ENCODE data around the gene MSL1. TPM values are rescaled to one million over a fixed set of nuclear protein-coding genes. Genes with fewer than 3 reads are reported as not detected.

Gene MSL1
- total and polyA plus RNA-seq, 12 donors: 47.8 to 143 (median 72.1) TPM

DNA sequence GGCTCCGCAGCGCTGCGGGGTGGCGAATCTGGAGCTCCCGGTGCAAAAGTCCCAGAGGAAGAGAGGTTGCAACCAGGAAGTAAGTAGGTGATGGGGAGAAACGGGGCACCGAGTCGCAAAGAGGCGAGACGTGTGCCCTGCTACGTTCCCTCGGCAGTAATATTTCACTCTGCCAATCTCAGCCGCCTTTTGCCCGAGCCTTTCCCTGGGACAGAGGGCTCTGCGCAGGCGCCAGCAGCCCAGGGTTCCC lies 21.4 kb upstream of the MSL1 start, which contains the start of gene NR1D1:
Gene NR1D1 (minus strand): TSS at position 171 of the 250 bp plus-strand sequence. CDS start 495 bp downstream, outside the sequence.
- TF ChIP-seq POLR2A (IDR thresholded peaks at IDR 0.05): peak; percentile 96 to 100
- no peak for TF ChIP-seq CTCF (IDR thresholded peaks at IDR 0.05)
- intact Hi-C loops (cut with DNase I): no loop called here
- DNase-seq: no peak
- H3K36me3 ChIP-seq (replicated peaks in 1 of 2): peaks cover 0 to 26% of the 10 kb centered on the region in 2 donors
- H3K27ac ChIP-seq: peak within 1 kb of the TSS; percentile 95 to 100 (median 97)
- H3K9me3 ChIP-seq (replicated peaks in 1 of 3): no peaks in the 10 kb centered on the region
- 0% methylated on average over 13 to 16 of the region's 16 CpGs for WGBS, 4 donors
- H3K27me3 ChIP-seq: no peaks in the 10 kb centered on the region
- peak within 1 kb of the TSS; percentile 48 to 92 (median 68) for H3K4me3 ChIP-seq
- H3K4me1 ChIP-seq (replicated peaks in 1 of 2): peaks cover 55 to 56% of the 10 kb centered on the region in 2 donors

DNA sequence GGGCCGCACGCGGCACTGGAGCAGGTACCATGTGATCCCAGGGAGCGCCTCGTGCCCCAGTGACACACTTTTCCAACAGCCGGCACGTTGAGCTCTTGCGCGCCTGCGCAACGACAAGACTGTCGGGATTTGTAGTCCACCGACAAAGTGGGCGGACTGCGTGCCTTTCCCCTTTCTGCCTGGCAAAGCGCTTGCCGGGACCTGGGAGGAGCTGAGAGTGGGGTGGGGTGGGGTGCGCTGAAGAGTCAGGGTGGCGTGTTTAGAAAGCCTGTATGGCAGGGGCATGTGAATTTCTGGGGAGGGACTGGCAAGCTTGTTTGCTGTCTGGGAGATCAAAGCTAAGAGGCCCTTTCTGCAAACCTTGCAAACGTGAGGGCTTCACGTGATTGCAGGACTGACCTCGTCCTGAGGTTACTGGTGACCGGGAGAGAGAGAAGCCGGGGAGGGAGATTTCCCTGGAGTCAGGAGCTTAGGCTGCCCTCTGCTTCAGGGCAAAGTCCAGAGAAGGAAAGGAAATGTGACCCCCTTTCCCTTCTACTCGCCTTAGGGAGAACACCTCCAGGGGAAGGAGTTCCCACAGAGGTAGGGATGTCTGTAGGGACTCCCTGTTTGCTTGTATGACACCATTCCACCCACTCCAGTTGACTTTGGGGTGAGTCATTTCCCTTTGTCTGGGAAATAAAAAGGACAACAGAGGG lies 21.0 kb upstream of the MSL1 start:
- 0 to 1% (median 0%) methylated on average over 8 to 25 of the region's 25 CpGs for WGBS, 4 donors
- intact Hi-C loops (cut with DNase I): no loop called here
- H3K4me1 ChIP-seq (replicated peaks in 1 of 2): peaks cover 50 to 51% of the 10 kb centered on the region in 2 donors

DNA sequence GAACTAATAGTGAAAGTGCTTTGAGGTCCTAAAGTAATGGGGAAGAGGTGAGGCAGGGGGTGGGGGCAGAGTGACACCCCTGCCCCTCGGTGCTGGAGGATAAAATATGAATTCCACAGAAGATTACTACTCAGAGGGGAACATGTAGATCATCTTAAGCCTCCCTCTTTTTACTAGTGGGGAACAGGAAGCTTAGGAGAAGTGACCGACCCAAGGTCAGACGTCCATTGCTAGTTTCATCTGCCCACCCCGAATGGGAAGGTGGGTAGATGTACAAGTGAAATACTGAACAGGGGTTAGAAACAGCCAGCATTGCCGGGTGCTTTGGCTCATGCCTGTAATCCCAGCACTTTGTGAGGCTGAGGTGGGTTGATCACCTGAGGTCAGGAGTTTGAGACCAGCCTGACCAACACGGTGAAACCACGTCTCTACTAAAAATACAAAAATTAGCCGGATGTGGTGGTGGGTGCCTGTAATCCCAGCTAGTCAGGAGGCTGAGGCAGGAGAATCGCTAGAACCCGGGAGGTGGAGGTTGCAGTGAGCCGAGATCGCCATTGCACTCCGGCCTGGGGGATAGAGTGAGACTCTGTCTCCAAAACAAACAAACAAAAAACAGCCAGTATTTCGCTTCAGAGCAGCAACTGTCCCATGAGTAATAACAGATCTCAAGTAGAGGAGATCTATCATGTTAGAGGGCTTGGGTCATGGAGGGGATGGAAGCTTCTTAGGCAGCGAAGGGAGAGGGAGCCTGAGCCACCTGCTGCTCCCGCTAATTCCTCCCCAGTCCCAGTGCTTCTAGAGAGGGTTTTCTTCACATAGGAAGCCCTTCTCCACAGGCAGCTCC lies 20.2 kb upstream of the MSL1 start:
- Histone ChIP-seq H3K9me3 (replicated peaks in 1 of 3) (no peaks in the 10 kb centered on the region), H3K27me3 (no peaks in the 10 kb centered on the region), H3K27ac (peak overlapping the region; percentile 94 to 100 (median 96)), H3K36me3 (replicated peaks in 1 of 2) (peaks cover 0 to 14% of the 10 kb centered on the region in 2 donors), H3K4me1 (replicated peaks in 1 of 2) (peaks cover 47 to 48% of the 10 kb centered on the region in 2 donors), H3K4me3 (peak overlapping the region in 1 of 4 donors; percentile 60)
- DNase-seq: no peak
- intact Hi-C loops (cut with DNase I): no loop called here
- TF ChIP-seq POLR2A (IDR thresholded peaks at IDR 0.05) (no peak), CTCF (IDR thresholded peaks at IDR 0.05) (no peak)
- WGBS, 4 donors: 46 to 55% (median 52%) methylated on average over 16 of the region's 16 CpGs

More for the DNA sequence above, 21.0 kb upstream of the MSL1 start:
- Histone ChIP-seq H3K27me3 (no peaks in the 10 kb centered on the region), H3K36me3 (replicated peaks in 1 of 2) (peaks cover 0 to 21% of the 10 kb centered on the region in 2 donors), H3K27ac (peak overlapping the region; percentile 94 to 100 (median 96)), H3K4me3 (peak overlapping the region in 2 of 4 donors; percentile 60 to 76), H3K9me3 (replicated peaks in 1 of 3) (no peaks in the 10 kb centered on the region)
- peak; percentile 99 to 100 (median 99) for DNase-seq
- TF ChIP-seq CTCF (IDR thresholded peaks at IDR 0.05) (no peak), POLR2A (IDR thresholded peaks at IDR 0.05) (peak in 1 of 2 donors; percentile 8)

DNA sequence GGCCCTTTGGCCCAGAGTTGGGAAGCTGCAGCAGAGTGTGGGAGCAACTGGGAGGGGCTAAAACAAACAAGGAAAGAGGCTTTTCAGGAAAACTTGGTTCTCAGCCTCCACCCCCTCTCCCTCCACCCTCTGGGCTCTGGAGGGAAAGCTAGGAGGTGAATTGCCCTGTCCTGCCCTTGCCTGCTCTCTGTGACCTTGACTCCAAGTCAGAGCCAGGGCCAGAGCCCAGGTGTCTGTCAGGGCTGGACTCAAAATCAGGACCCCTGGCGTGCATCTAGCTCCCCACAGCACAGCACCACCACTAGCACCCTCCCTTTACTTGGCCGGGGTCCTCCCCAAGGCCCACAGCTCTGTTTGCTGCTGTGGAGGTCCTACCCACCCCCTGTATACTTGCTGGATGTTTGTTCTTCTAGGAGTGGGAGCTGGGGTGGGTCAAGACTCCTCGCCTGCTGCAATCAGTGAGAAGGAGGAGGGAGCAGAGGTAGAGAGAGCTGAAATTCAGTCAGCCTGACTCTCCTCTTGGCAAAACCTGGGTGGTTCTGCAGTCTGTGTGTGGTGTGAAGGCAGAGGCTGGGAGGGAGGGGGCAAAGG lies 18.6 kb upstream of the MSL1 start:
- H3K4me3 ChIP-seq: no peak overlapping the region
- peak overlapping the region in 4 of 5 donors; percentile 2 to 69 (median 58) for H3K27ac ChIP-seq
- no peaks in the 10 kb centered on the region for H3K36me3 ChIP-seq (replicated peaks in 1 of 2)
- peak in 1 of 7 donors; percentile 29 for DNase-seq
- H3K4me1 ChIP-seq (replicated peaks in 1 of 2): peaks cover 46 to 47% of the 10 kb centered on the region in 2 donors
- TF ChIP-seq CTCF (IDR thresholded peaks at IDR 0.05) (no peak), POLR2A (IDR thresholded peaks at IDR 0.05) (no peak)
- H3K9me3 ChIP-seq (replicated peaks in 1 of 3): no peaks in the 10 kb centered on the region
- no peaks in the 10 kb centered on the region for H3K27me3 ChIP-seq
- 53 to 75% (median 73%) methylated on average over 3 of the region's 3 CpGs; no CpG with 5 or more reads in 1 of the 4 donors for WGBS, 4 donors
- intact Hi-C loops (cut with DNase I): no loop called here
